ENCODE results near the gene SMYD3.
"Not testable (repeated sequence)": the region's sequence is repeated elsewhere in the genome, so short reads cannot be mapped to it uniquely, and the experiment has no call there.

SMYD3 gene

DNA sequence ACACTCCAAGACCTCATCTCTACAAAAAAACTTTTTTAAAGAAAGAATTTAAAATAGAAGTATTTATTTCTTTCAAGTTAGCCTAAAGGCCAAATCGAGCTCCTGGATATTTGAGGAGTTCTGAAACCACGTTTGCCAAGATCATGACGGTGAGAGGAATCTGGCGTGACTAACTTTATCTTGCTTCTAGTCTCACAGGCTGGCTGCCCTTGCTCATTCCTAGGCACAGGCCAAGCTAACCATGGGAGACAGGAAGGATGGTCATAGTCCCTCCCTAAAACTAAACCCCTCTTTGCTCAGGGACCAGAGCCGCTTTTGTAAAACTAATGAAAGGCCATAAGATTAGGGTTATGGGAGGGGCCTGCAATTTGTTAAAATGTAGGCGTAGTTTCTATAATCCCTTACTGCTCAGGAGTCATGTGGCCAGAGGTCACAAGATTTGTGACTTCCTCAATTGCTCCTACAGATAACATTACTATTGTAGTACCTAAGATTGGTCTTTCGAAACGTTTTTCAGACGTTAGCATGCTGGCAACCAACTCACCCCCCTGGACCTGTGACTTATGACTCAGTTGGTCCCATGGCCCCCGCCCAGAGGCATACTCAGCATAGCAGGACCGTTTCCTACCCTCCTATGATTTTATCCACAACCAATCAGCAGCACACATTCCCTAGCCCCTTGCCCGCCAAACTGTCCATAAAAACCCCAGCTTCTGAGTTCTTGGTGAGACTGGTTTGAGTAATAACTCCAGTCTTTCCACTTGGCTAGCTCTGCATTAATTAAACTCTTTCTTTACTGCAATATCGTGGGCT lies 425.0 kb downstream of the SMYD3 start:
- DNase-seq = no peak

DNA sequence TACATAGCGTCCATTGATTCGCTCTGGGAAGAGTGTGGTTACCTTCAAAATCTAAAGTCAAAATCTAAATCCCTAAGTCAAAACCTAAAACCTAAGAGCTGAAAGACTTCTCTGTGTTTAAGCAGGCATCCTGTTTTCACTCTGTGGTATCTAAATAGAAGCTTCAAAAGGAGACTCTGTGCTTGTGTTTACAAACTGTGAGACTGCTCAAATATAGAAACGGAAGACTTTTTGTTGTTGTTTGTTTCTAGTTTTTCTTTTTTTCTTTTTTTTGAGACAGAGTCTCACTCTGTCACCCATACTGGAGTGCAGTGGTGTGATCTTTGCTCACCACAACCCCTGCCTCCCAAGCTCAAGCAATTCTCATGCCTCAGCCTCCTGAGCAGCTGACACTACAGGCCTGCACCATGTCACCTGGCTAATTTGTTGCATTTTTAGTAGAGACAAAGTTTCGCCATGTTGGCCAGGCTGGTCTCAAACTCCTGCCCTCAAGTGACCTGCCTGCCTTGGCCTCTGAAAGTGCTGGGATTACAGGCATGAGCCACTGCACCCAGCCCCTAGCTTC lies 425.9 kb downstream of the SMYD3 start:
- no peak for DNase-seq

GRCh38 chr1:246080031-246080430 lies 427.0 kb downstream of the SMYD3 start:
- no peak for DNase-seq

DNA sequence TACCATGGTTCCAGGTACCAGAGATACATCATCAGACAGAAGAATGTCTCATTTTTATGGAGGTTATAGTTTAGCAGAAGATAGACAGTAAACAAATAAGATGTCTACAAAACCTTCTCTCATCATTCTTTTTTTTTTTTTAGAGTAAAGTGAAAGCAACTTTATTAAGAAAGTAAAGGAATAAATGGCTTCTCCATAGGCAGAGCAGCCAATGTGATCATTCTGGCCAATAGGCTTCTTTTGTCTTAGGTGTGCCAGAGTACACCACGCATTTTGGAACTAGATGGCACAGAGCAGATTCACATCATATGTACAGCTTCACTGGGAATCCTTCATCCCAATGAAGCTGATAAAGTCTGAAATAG lies 428.2 kb downstream of the SMYD3 start:
- DNase-seq = no peak

- DNase-seq = no peak
Measured at GRCh38 chr1:246078126-246078887, 428.8 kb downstream of the SMYD3 start.

DNA sequence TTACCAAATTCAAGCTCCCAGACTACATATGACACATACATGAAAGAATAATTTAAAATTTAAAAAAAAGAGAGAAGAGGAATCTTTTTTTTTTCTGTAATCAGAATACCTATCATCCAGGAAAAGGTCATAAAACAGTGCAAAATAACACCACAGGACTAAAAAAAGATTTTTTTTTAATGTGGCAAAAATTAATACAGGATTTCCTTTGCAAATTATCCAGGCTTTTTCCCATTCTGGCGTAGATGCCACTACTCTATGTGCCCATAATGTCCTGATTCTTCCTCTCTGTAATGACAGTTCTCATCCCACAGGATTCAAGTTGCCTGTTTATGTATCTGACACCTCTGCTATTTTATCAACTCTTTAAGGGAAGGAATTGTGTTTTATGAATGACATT lies 429.6 kb downstream of the SMYD3 start:
- DNase-seq = no peak

GRCh38 chr1:246074421-246074820 lies 432.7 kb downstream of the SMYD3 start:
- no peak for DNase-seq

GRCh38 chr1:246072456-246072955 lies 434.6 kb downstream of the SMYD3 start:
- DNase-seq = no peak

DNA sequence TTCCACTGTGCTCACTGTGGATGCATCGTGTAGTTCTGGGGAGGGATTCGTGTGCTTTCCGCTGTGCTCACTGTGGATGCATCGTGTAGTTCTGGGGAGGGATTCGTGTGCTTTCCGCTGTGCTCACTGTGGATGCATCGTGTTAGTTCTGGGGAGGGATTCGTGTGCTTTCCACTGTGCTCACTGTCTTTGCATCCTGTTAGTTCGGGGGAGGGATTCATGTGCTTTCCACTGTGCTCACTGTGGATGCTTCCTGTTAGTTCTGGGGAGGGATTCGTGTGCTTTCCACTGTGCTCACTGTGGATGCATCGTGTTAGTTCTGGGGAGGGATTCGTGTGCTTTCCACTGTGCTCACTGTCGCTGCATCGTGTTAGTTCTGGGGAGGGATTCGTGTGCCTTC lies 435.1 kb downstream of the SMYD3 start:
- DNase-seq = not testable (repeated sequence)

DNA sequence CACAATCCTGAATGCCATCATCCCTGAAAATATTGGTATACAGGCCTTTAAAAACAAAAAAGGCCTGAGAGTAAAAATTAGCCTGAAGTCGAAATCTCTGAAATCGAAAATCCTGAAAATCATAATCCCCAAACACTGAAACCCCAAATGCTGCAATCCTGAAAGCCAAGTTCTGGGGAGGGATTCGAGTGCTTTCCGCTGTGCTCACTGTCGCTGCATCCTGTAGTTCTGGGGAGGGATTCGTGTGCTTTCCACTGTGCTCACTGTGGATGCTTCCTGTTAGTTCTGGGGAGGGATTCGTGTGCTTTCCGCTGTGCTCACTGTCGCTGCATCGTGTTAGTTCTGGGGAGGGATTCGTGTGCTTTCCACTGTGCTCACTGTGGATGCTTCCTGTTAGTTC lies 435.5 kb downstream of the SMYD3 start:
- DNase-seq = not testable (repeated sequence)

DNA sequence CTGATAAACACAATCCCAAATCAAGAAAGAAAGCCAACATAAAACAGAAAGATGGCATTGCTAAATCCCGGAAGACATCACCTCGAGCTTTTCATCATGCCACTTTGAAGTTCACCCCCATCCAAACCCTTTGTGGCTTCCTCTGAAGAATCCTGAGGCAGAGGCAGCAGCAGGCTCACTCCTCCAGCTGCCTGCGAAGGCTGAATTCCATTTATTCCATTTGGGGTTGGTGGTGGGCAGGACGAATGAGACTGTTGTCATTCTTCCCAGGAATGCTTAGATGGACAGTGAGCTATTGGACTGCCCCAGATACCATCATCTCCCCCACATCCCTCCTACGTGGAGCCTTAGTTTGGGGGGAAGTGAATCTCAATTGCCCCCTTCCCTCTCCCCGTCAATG lies 437.5 kb downstream of the SMYD3 start:
- no peak for DNase-seq

DNA sequence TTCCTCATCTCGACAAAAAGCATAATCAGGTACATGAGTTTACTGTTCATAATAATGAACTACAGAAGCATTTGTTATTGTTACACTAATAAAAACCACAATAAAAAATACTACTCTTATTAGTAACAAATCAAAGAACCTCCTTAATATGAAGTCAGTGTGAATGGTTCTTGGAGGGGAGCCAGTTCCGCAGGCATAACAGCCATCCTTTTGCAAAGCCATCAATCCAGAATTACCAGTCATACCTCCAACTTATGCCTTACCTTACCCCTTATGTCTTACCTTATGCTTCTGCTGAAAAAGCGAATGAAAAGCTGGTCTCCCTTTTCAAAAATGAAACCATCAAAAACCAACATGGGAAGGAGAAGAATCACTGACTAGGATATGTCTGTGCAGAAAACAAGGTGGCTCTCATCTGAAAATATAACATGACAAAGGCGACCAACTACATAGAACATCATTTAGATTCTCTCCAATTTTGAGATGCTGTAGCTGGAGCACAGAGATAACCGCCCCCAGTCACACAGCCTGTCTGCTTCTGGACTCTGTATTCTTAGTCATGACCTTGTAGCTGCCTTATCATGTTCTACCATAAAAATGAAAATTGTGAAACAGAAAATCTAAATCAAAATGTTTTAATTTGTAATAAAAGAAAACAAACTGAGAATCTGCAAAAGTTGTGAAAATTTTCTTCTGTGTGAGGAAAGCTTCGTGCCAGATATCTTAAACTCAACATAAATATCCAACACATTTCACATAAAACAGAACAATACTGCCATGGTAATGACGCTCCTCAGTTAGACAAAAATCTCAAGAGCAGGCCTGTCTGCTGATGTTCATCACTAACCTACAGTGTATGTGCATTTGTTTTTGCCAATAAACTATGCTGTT lies 438.2 kb downstream of the SMYD3 start:
- peak; percentile 41 for DNase-seq

- DNase-seq = no peak
Measured at GRCh38 chr1:246068217-246068512, 438.9 kb downstream of the SMYD3 start.

GRCh38 chr1:246067432-246068216 lies 439.5 kb downstream of the SMYD3 start:
- DNase-seq = no peak

- DNase-seq = no peak
Measured at GRCh38 chr1:246066573-246066972, 440.5 kb downstream of the SMYD3 start.

DNA sequence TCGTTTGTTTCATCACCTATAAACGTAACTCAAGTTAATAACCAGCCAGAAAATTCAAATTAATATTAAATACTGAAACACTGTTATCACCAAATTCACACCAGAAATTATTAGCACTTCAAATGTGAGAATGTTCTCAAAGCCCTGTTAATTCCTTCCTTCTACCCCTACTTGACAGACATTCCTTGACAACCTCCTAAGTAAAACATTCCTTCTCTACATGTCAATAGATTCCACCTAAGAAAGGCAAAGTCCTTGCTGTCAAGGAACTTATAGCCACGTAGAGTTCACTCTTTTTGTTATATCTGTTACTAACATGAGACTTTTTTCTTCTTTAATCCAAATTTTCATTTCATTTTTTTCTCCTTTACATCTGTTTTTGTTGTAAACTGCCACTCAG lies 441.5 kb downstream of the SMYD3 start:
- no peak for DNase-seq

GRCh38 chr1:246064891-246065290 lies 442.2 kb downstream of the SMYD3 start:
- no peak for DNase-seq

- peak; percentile 83 for DNase-seq
Measured at GRCh38 chr1:246063013-246063616, 444.0 kb downstream of the SMYD3 start.

- no peak for DNase-seq
Measured at GRCh38 chr1:246058466-246058865, 448.6 kb downstream of the SMYD3 start.

DNA sequence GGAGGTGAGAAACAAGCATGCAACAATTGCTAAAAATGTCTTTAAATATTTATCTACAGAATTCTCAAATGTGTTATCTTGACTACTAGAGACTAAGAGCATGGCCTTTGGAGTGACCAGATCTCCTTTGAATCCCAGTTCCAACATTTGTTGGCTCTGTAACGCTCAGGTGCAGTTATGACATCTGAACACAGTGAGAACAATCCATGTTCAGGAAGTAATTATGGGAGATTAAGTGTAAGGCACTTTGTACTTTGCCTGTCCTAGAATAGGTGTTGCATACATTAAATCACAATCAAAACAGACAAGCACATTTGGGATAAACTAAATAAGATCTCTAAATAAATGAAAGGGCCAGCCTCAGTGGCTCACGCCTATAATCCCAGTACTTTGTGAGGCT lies 454.5 kb downstream of the SMYD3 start:
- DNase-seq = no peak

DNA sequence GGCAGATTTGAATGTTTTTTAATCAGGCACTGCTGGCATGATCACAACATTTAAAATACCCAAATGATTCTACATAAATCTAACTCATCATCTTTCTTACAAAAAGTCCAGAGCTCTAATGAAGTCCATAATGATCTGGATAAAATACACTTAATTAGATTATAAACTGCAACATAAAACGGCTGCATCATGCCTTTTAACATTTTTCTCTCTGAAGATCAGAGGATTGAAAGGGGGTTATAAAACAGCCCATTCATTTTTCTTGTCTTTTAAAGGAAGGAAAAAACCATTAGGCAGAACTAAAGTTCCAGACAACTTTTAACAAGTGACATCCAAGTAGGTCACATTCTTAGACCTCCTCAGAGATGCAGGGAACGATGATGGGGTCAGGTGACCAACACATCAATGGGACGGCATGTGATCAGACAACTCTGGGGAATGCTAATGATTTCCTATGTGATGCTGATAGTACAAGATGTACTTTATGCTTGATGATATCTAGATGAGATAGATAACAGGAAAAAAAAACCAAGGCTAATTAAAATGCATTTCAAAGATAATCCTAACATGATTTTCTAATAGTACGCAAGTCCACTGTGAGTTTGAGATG lies 455.1 kb downstream of the SMYD3 start:
- DNase-seq = no peak

All from DMS79 treated with DMSO at 0.1 percent for 48 hours (cell line).